HG03571 (cell line): ENCODE results near the gene PRKCQ.
"Not testable (repeated sequence)": the region's sequence is repeated elsewhere in the genome, so short reads cannot be mapped to it uniquely, and the experiment has no call there.

Experiments used
- ATAC-seq: cut with Tn5 transposase; IDR thresholded peaks from one replicate; pipeline ENCODE4 v1.9.1; 2021; ENCODE audit not compliant: unreplicated experiment

The PRKCQ gene

GRCh38 chr10:6595499-6595898, 15.4 kb upstream of the PRKCQ start:
- ATAC-seq, result no peak

DNA sequence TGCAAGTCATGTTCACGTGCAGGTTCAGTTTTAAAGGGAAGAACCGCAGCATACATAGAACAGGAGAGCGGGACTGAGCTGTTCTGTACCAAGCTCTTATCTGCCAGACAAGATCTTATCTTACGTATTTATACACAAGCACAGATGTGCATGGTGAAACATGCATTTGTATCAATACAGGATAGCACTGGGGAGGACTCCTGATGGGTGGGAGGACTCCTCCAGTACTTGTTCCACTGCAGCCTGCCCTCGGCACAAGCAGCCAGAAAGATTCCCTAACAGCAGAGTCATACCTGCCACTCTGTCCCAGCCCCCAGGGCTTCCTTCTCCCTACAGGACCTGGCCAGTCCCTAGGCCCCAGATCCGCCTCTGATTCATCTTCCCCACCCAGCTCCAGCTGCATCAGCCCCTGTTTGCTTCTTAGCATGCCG, 13.2 kb upstream of the PRKCQ start:
- no peak for ATAC-seq

GRCh38 chr10:6592080-6592479, 12.0 kb upstream of the PRKCQ start:
- no peak for ATAC-seq

GRCh38 chr10:6591668-6592067, 11.6 kb upstream of the PRKCQ start:
- ATAC-seq, result no peak

- no peak for ATAC-seq
Measured at GRCh38 chr10:6590100-6590499, 10.0 kb upstream of the PRKCQ start.

- no peak for ATAC-seq
Measured at GRCh38 chr10:6589287-6590094, 9.4 kb upstream of the PRKCQ start.

DNA sequence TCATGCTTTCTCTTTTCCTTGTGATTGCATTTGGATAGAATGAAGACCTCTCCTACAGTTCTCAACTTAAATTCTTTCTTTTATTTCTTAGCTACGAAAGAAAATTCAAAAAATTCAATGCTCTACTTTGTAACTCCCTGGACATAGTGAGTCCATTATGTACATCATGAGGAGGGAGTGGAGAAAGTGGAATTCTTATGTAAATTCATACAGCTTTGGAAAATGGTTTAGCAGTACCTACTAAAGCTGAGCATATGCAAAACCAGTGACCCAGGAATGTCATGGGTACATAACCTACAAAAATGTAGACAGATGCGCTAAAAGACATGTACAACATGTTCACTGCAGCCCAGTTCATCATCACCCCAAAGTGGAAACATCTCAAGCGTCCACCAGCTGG, 8.8 kb upstream of the PRKCQ start:
- ATAC-seq, result no peak

- ATAC-seq, result no peak
Measured at GRCh38 chr10:6588082-6588481, 8.0 kb upstream of the PRKCQ start.

DNA sequence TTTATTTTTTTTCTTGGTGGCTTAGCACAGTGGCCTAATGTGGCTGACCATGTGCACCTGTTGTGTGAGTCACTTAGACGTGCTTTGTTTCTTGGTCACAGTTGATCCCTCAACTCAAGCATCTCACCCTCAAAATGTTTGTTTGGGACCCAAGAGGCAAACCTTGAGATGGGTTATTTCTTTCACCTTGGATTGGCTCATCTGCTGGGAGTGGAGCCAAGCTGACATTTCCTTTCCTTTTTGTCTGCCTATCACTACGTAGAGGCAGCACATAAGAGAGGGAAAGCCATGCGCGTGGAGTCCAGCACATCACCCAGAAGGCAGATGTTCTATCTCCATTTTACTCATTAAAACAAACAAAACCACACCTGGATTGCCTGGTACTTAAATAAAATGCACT, 6.4 kb upstream of the PRKCQ start:
- ATAC-seq, result no peak

DNA sequence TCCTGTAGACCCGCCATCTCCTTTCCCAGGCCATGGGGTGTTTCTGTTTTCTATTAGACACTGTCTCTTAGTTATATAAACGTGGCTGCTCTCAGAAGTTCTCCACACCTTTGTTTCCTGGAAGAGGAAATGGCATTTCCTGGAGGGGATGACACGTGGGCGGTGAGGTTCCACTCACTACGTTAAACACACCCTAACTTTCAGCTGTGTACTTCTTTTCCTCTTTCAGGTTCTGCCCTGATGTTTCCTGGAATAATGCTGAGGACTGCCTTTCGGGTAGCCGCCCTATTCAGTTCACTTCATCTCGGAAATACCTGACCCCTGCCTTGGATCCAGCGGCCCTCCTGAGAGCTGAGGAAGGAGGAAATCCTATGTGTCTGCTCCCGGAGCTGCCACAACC, 3.4 kb upstream of the PRKCQ start:
- no peak for ATAC-seq

- not testable (repeated sequence) for ATAC-seq
Measured at GRCh38 chr10:6582913-6583312, 2.8 kb upstream of the PRKCQ start.

DNA sequence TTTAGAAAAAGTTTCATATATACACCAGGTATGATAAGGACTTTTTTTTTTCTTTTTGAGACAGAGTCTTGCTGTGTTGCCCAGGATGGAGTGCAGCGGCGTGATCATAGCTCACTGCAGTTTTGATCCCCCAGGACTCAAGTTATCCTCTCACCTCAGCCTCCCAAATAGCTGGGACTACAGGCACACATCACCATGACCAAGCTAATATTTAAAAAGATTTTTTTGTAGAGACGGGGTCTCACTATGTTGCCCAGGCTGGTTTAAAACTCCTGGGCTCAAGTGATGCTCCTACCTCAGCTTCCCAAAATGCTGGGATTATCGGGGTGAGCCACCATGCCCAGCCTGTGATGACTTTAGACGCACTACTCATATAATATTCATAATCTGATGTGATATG, 2.2 kb upstream of the PRKCQ start:
- no peak for ATAC-seq

DNA sequence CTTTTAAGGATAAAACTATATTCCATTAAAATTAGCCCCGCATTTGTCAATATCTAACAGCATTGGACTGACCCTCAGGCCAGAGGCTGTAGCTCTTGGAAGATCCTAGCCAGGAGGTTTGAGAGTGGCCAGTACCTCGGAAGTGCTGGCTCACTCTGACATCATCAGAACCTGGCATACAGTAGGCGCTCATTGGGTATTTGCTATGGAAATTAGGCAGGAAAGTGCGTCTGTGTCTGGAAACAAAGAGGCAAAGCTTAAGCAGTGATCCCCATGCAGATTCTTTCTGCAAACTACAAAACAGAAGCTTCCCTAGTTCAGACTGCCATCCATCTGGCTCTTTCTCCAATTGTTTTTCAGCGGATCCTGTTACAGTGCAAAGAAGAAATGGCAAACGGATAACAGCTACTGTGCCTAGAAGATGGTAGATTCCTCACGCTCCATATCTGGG, 1.7 kb upstream of the PRKCQ start:
- ATAC-seq, result no peak

DNA sequence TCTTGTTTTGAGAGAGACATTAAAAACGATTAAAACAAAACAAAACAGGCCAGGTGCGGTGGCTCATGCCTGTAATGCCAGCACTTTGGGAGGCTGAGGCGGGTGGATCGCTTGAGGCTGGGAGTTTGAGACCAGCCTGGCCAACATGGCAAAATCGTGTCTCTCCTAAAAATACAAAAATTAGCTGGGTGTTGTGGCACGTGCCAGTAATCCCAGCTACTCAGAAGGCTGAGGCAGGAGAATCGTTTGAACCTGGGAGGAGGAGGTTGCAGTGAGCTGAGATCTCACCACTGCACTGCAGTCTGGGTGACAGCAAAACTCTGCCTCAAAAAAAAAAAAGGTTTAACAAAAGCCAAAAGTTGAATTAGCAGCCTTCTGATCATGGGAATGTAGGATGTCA, 1.1 kb upstream of the PRKCQ start:
- not testable (repeated sequence) for ATAC-seq

- peak; percentile 91 for ATAC-seq
Measured at GRCh38 chr10:6580279-6581029, 378 bp upstream of the PRKCQ start.

- no peak for ATAC-seq
Measured at GRCh38 chr10:6579183-6579903, 733 bp downstream of the PRKCQ start.

GRCh38 chr10:6578795-6579182, 1.3 kb downstream of the PRKCQ start:
- no peak for ATAC-seq

- no peak for ATAC-seq
Measured at GRCh38 chr10:6578251-6578771, 1.8 kb downstream of the PRKCQ start.

- no peak for ATAC-seq
Measured at GRCh38 chr10:6576326-6576725, 3.8 kb downstream of the PRKCQ start.

- ATAC-seq, result no peak
Measured at GRCh38 chr10:6574664-6575176, 5.4 kb downstream of the PRKCQ start.

DNA sequence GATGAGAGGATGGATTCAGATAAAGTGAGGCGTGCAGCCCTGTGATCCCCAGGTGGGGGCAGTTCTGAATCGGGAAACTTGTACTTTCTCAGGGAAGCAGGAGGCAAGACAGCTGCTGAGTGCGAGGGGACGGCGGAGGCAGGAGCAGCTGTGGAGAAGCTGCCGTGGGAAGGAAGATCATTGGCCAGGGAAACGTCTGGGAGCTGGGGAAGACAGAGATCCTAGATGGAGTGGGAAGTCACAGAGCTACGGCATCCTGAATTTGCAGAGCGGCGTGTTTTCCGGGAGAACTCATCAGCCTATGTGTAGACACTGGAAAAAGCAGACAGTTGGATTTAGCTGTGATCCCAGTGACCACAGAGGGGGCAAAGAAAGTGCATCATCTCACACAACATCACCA, 9.2 kb downstream of the PRKCQ start:
- no peak for ATAC-seq
